GM12878 (cell line): Measurements from ENCODE around the gene PDE11A. TPM values are rescaled to one million over a fixed set of nuclear protein-coding genes. Genes with fewer than 3 reads are reported as not detected.

ENCODE experiments used
- ATAC-seq: fragments of 200-7000 bp; cut with Tn5 transposase; 3 replicates; pipeline ENCODE4 v1.9.1; 2020; ENCODE audit warnings: mild to moderate bottlenecking, moderate library complexity
- BruUV-seq: library from RNA; stranded (reverse); fragments of 400-500 nt; replicated peaks from 2 replicates; lab custom pipeline; 2021; lab: Mats Ljungman, UMichigan
- CTCF ChIA-PET: fragments of 300-600 bp; sonication (Branson Sonifier 250); formaldehyde crosslinking; extraction: SDS; loops from one replicate; lab custom pipeline; 2021; ENCODE audit warnings: inconsistent platforms; lab: Yijun Ruan, JAX
- POLR2A ChIA-PET: fragments of 350-600 bp; formaldehyde crosslinking; extraction: SDS; loops from one replicate; lab custom pipeline; 2021; ENCODE audit warnings: inconsistent platforms; lab: Charles Lee
- RAD21 ChIA-PET: fragments of 300-600 bp; sonication (Branson Sonifier 250); formaldehyde crosslinking; loops from one replicate; lab custom pipeline; 2023; ENCODE audit warnings: antibody characterized with exemption; ENCODE audit not compliant: unreplicated experiment; lab: Charles Lee
- SMC1A ChIA-PET: fragments of 300-600 bp; sonication (Branson Sonifier 250); formaldehyde crosslinking; loops from one replicate; lab custom pipeline; 2023; ENCODE audit not compliant: unreplicated experiment, uncharacterized antibody; lab: Charles Lee
- DNase-seq: peaks from one replicate; pipeline ENCODE4 v3.0.0-alpha.2; 2011; ENCODE audit warnings: low read depth, low spot score
- FAIRE-seq: peaks from 3 replicates; lab custom pipeline; 2011; peaks lifted over from hg19 to GRCh38; lab: Jason Lieb, UNC
- H2AFZ ChIP-seq: 2 replicates; pipeline ENCODE4 v1.6.0; 2011; ENCODE audit warnings: low read depth, low read length, control low read depth; ENCODE audit not compliant: control insufficient read depth
- H3K27ac ChIP-seq: 2 replicates; pipeline ENCODE4 v1.5.1; 2011; ENCODE audit warnings: control low read depth; ENCODE audit not compliant: control insufficient read depth, insufficient read depth
- H3K27me3 ChIP-seq, 2 experiments: replicated peaks in 1 of 2; 2 replicates each; pipeline versions ENCODE4 v1.6.0 to v1.6.1; 2011; ENCODE audit warnings: low read length in 1 of 2; ENCODE audit not compliant: control insufficient read depth in 2 of 2, insufficient read depth in 2 of 2
- H3K36me3 ChIP-seq, 2 experiments: 2 replicates each; pipeline ENCODE4 v1.5.1; 2011; ENCODE audit warnings: low read length in 1 of 2; ENCODE audit not compliant: control insufficient read depth in 2 of 2, insufficient read depth in 2 of 2
- H3K4me1 ChIP-seq: 2 replicates; pipeline ENCODE4 v1.6.1; 2011; ENCODE audit warnings: mild to moderate bottlenecking, low read length, moderate library complexity, mixed read lengths; ENCODE audit not compliant: control insufficient read depth, insufficient read depth
- H3K4me2 ChIP-seq: 2 replicates; pipeline ENCODE4 v1.6.0; 2011; ENCODE audit warnings: control low read depth; ENCODE audit not compliant: control insufficient read depth, insufficient read depth
- H3K4me3 ChIP-seq: fragments of 200-600 bp; sonication (generic); 2 replicates; pipeline ENCODE4 v1.5.1; 2016
- H3K79me2 ChIP-seq: 2 replicates; pipeline ENCODE4 v1.6.0; 2011; ENCODE audit warnings: low read length; ENCODE audit not compliant: control insufficient read depth, insufficient read depth
- H3K9ac ChIP-seq: 2 replicates; pipeline ENCODE4 v1.8.0; 2011; ENCODE audit warnings: low read length, control low read depth, mixed read lengths; ENCODE audit not compliant: control insufficient read depth, insufficient read depth
- H3K9me3 ChIP-seq: replicated peaks from 3 replicates; pipeline ENCODE4 v1.5.1; 2011; ENCODE audit warnings: mild to moderate bottlenecking, low read length; ENCODE audit not compliant: control insufficient read depth, insufficient read depth
- H4K20me1 ChIP-seq: 2 replicates; pipeline ENCODE4 v1.6.0; 2011; ENCODE audit not compliant: control insufficient read depth, insufficient read depth
- BCLAF1 ChIP-seq: fragments of 450-650 bp; IDR thresholded peaks from 2 replicates; pipeline ENCODE4 v1.6.1; 2017; ENCODE audit warnings: antibody characterized with exemption, mild to moderate bottlenecking, moderate library complexity
- CUX1 ChIP-seq: IDR thresholded peaks from 2 replicates; pipeline ENCODE4 v1.6.1; 2012; ENCODE audit warnings: improper control_type of control experiment, low read depth, low read length; ENCODE audit not compliant: insufficient replicate concordance
- IRF5 ChIP-seq: fragments of 450-650 bp; IDR thresholded peaks from 2 replicates; pipeline ENCODE4 v1.6.1; 2017; ENCODE audit warnings: borderline replicate concordance
- MYB ChIP-seq: fragments of 150-350 bp; IDR thresholded peaks from 2 replicates; pipeline ENCODE4 v1.6.1; 2014; ENCODE audit warnings: mild to moderate bottlenecking, low read depth, low read length, borderline replicate concordance
- PML ChIP-seq: IDR thresholded peaks from 2 replicates; pipeline ENCODE4 v1.6.1; 2012; ENCODE audit warnings: low read length, inconsistent platforms
- POLR2A ChIP-seq: IDR thresholded peaks from 2 replicates; pipeline ENCODE4 v1.6.1; 2011; ENCODE audit warnings: low read depth, mild to moderate bottlenecking, low read length
- POLR2AphosphoS2 ChIP-seq: IDR thresholded peaks from 2 replicates; pipeline ENCODE4 v1.6.1; 2011; ENCODE audit warnings: low read depth, mild to moderate bottlenecking, low read length, improper control_type of control experiment, moderate library complexity
- RAD21 ChIP-seq: IDR thresholded peaks from 2 replicates; pipeline ENCODE4 v1.6.1; 2011; ENCODE audit warnings: mild to moderate bottlenecking, low read depth, low read length, moderate library complexity; ENCODE audit not compliant: insufficient read depth
- SMC3 ChIP-seq: IDR thresholded peaks from 2 replicates; pipeline ENCODE4 v1.6.1; 2011; ENCODE audit warnings: low read length, improper control_type of control experiment, borderline replicate concordance
- YY1 ChIP-seq: IDR thresholded peaks from 2 replicates; pipeline ENCODE4 v1.6.1; 2011; ENCODE audit warnings: low read depth, mild to moderate bottlenecking, low read length
- ZBTB33 ChIP-seq: fragments of 450-650 bp; IDR thresholded peaks from 2 replicates; pipeline ENCODE4 v1.6.1; 2017; ENCODE audit warnings: mild to moderate bottlenecking
- WGBS: methylation state at CpG from one replicate; pipeline ENCODE4 v1.1.6; 2016; ENCODE audit warnings: low lambda C conversion rate; ENCODE audit not compliant: insufficient replicate concordance, insufficient coverage; ENCODE audit errors: missing lambda C conversion rate; 5-methylcytosine and 5-hydroxymethylcytosine counted together
- in situ Hi-C: fragments of 300-500 bp; cut with MboI; formaldehyde crosslinking; loops from 9 replicates; pipeline ENCODE4 v1.14.3; 2018; ENCODE audit warnings: mixed read lengths
- intact Hi-C: fragments of 100-400 bp; cut with micrococcal nuclease; formaldehyde crosslinking; loops from one replicate; pipeline ENCODE4 v1.14.2; 2022; ENCODE audit not compliant: unreplicated experiment
- polyA plus RNA-seq, 11 experiments: library from polyadenylated mRNA; depleted of rRNA in 4 of 11; unstranded in 6 of 11; stranded (reverse) in 5 of 11; fragments of >200 nt; fragmentation: Nextera tagmentation in 4 of 11; fragmentation: Illumina TruSeq in 1 of 11; extraction: Ambion mirVana in 4 of 11; extraction: Trizol in 1 of 11; gene quantifications; 1 replicate in 1 of 11; 2 replicates in 10 of 11; pipeline versions ENCODE4 v1.2.1 to v1.2.3, GENCODE V29; 2011 to 2016; ENCODE audit warnings: inconsistent platforms in 2 of 11, missing spikeins in 2 of 11, low read depth in 1 of 11
- total RNA-seq, 4 experiments: library from RNA; depleted of rRNA in 3 of 4; stranded (reverse); fragments of >200 nt in 3 of 4; fragmentation: Illumina TruSeq in 1 of 4; extraction: Trizol in 1 of 4; gene quantifications; 2 replicates each; pipeline versions ENCODE4 v1.2.1 to v1.2.3, GENCODE V29; 2013 to 2021

The PDE11A gene
- total and polyA plus RNA-seq, 10 of the 15 experiments (the other 5 are each of a cell fraction or from before 2014, with no cell fraction given), result 0.01 to 0.17 (median 0.06) TPM; not detected in 5

- no peak for TF ChIP-seq ZBTB33
- TF ChIP-seq MYB, result no peak
- no peak for TF ChIP-seq BCLAF1
- no peak for TF ChIP-seq YY1
- no peak for TF ChIP-seq POLR2AphosphoS2
- TF ChIP-seq, all 136 proteins: peak for 0
Observed at GRCh38 chr2:177639262-177639914, 433.2 kb downstream of the PDE11A start (continued).

GRCh38 chr2:177638507-177638906 is 434.1 kb downstream of the PDE11A start:
- CTCF ChIA-PET, result no interaction called here
- in situ Hi-C loops, result no loop called here
- no peak for FAIRE-seq
- TF ChIP-seq RAD21 (no peak), SMC3 (no peak), CUX1 (no peak), PML (no peak), POLR2A (no peak), IRF5 (no peak)

More at GRCh38 chr2:177638507-177638906, 434.1 kb downstream of the PDE11A start:
- no peak overlapping the region for H3K4me3 ChIP-seq
- H3K79me2 ChIP-seq, result no peaks in the 10 kb centered on the region
- no peaks in the 10 kb centered on the region for H4K20me1 ChIP-seq
- no peak overlapping the region for H3K27ac ChIP-seq
- POLR2A ChIA-PET, result no interaction called here
- WGBS, result 100% methylated on average over 1 of the region's 1 CpG
- RAD21 ChIA-PET, result no interaction called here
- SMC1A ChIA-PET, result no interaction called here
- DNase-seq, result no peak
- no peaks in the 10 kb centered on the region; the same call in 2 of the 3 replicates for H3K9me3 ChIP-seq
- H2AFZ ChIP-seq, result no peak overlapping the region
- no peaks in the 10 kb centered on the region for H3K27me3 ChIP-seq
- no peak for ATAC-seq
- intact Hi-C loops, result no loop called here
- H3K4me2 ChIP-seq, result no peak overlapping the region
- no peaks in the 10 kb centered on the region for H3K36me3 ChIP-seq
- H3K9ac ChIP-seq, result no peak overlapping the region
- BruUV-seq, result no TSS peak
- H3K4me1 ChIP-seq, result peaks cover 14% of the 10 kb centered on the region
